HepG2 (cell line): ENCODE results near the gene PGGT1B. TPM values are rescaled to one million over a fixed set of nuclear protein-coding genes. Genes with fewer than 3 reads are reported as not detected.
A peak's percentile ranks its signal among the peaks of the same experiment; 100 is the strongest.

ENCODE experiments used
- EZH2 ChIP-seq: conservative IDR thresholded peaks from 2 replicates; pipeline ENCODE4 v1.6.1; 2012; ENCODE audit warnings: mild to moderate bottlenecking, low read depth, low read length, moderate library complexity
- FOXA1 ChIP-seq, 2 experiments: fragments of 450-650 bp in 1 of 2; sonication (generic) in 1 of 2; formaldehyde crosslinking in 1 of 2; IDR thresholded peaks; 2 replicates each; pipeline versions ENCODE4 v1.4.0 to v1.6.1; 2016 to 2020; ENCODE audit warnings: missing genetic modification reagents in 1 of 2
- HES4 ChIP-seq: sonication (generic); formaldehyde crosslinking; IDR thresholded peaks from 2 replicates; pipeline ENCODE4 v1.9.0; 2021; ENCODE audit warnings: mild to moderate bottlenecking, missing genetic modification reagents, borderline replicate concordance
- NR1H2 ChIP-seq: sonication (generic); formaldehyde crosslinking; IDR thresholded peaks from 2 replicates; pipeline ENCODE4 v1.8.1; 2022; ENCODE audit warnings: low read depth, missing genetic modification reagents, borderline replicate concordance
- PHF5A ChIP-seq: IDR thresholded peaks from one replicate; pipeline ENCODE4 v1.6.1; 2018; ENCODE audit warnings: low read depth, missing genetic modification reagents; ENCODE audit not compliant: unreplicated experiment
- PRMT3 ChIP-seq: sonication (generic); formaldehyde crosslinking; IDR thresholded peaks from 2 replicates; pipeline ENCODE4 v1.8.1; 2022; ENCODE audit warnings: low read depth, mild to moderate bottlenecking, moderate library complexity, missing genetic modification reagents, borderline replicate concordance
- RARA ChIP-seq: IDR thresholded peaks from 2 replicates; pipeline ENCODE4 v1.6.1; 2016; ENCODE audit warnings: missing genetic modification reagents, missing compliant biosample characterization
- RXRA ChIP-seq: sonication (generic); formaldehyde crosslinking; IDR thresholded peaks from 2 replicates; pipeline ENCODE4 v1.5.1; 2020; ENCODE audit warnings: missing genetic modification reagents
- SIN3A ChIP-seq: IDR thresholded peaks from 2 replicates; pipeline ENCODE4 v1.6.1; 2011; ENCODE audit warnings: low read depth, mild to moderate bottlenecking, control low read depth, low read length, borderline replicate concordance
- SOX13 ChIP-seq, 3 experiments: fragments of 450-650 bp in 1 of 3; sonication (generic) in 1 of 3; formaldehyde crosslinking in 1 of 3; IDR thresholded peaks in 2 of 3; conservative IDR thresholded peaks in 1 of 3; 2 replicates each; pipeline versions ENCODE4 v1.5.0 to v1.6.1; 2016 to 2020; ENCODE audit warnings: antibody characterized with exemption in 1 of 3, mild to moderate bottlenecking in 1 of 3, missing compliant biosample characterization in 1 of 3, missing genetic modification reagents in 1 of 3, moderate library complexity in 1 of 3
- TBX3 ChIP-seq: fragments of 450-650 bp; IDR thresholded peaks from 2 replicates; pipeline ENCODE4 v1.6.1; 2017; ENCODE audit warnings: antibody characterized with exemption, mild to moderate bottlenecking, inconsistent platforms, borderline replicate concordance
- TCF12 ChIP-seq, 2 experiments: fragments of 450-650 bp in 1 of 2; sonication (generic) in 1 of 2; formaldehyde crosslinking in 1 of 2; IDR thresholded peaks; 2 replicates each; pipeline versions ENCODE4 v1.6.1 to v1.8.0; 2017 to 2022; ENCODE audit warnings: antibody characterized with exemption in 1 of 2, mild to moderate bottlenecking in 1 of 2, missing genetic modification reagents in 1 of 2, moderate library complexity in 1 of 2
- TRAFD1 ChIP-seq: sonication (generic); formaldehyde crosslinking; IDR thresholded peaks from 2 replicates; pipeline ENCODE4 v1.5.1; 2020; ENCODE audit warnings: missing genetic modification reagents, mild to moderate bottlenecking, borderline replicate concordance
- ZBED4 ChIP-seq: sonication (generic); formaldehyde crosslinking; IDR thresholded peaks from 2 replicates; pipeline ENCODE4 v1.4.0; 2020; ENCODE audit warnings: missing genetic modification reagents, borderline replicate concordance
- ZFX ChIP-seq: sonication (generic); formaldehyde crosslinking; IDR thresholded peaks from 2 replicates; pipeline ENCODE4 v1.4.0; 2020; ENCODE audit warnings: mild to moderate bottlenecking, low read depth, missing genetic modification reagents, moderate library complexity
- ZIK1 ChIP-seq: sonication (generic); formaldehyde crosslinking; IDR thresholded peaks from 2 replicates; pipeline ENCODE4 v1.5.0; 2020; ENCODE audit warnings: mild to moderate bottlenecking, low read depth, missing genetic modification reagents, borderline replicate concordance
- ZNF652 ChIP-seq: IDR thresholded peaks from 2 replicates; pipeline ENCODE4 v1.6.1; 2016; ENCODE audit warnings: low read depth, borderline replicate concordance
- ZNF749 ChIP-seq: sonication (generic); formaldehyde crosslinking; IDR thresholded peaks from 2 replicates; pipeline ENCODE4 v1.8.0; 2022; ENCODE audit warnings: mild to moderate bottlenecking, missing genetic modification reagents, moderate library complexity, borderline replicate concordance
- ZNF75D ChIP-seq: sonication (generic); formaldehyde crosslinking; IDR thresholded peaks from 2 replicates; pipeline ENCODE4 v1.8.1; 2023; ENCODE audit warnings: missing genetic modification reagents, mild to moderate bottlenecking, borderline replicate concordance
- polyA plus RNA-seq, 8 experiments: library from polyadenylated mRNA; depleted of rRNA in 3 of 8; stranded (reverse) in 7 of 8; unstranded in 1 of 8; fragments of >200 nt; fragmentation: Illumina TruSeq in 4 of 8; extraction: Trizol in 4 of 8; gene quantifications; 2 replicates each; pipeline versions ENCODE4 v1.2.1 to v1.2.3, GENCODE V29; 2011 to 2016; ENCODE audit warnings: low read depth in 4 of 8, missing spikeins in 1 of 8, mixed read lengths in 1 of 8; ENCODE audit not compliant: insufficient read depth in 1 of 8
- total RNA-seq, 5 experiments: library from RNA; depleted of rRNA; stranded (reverse); fragments of >200 nt; fragmentation: Illumina TruSeq; extraction: Trizol; gene quantifications; 2 replicates each; pipeline ENCODE4 v1.2.3, GENCODE V29; 2016; ENCODE audit warnings: low read depth in 1 of 5
- TF ChIP-seq, protein P1 (sequence below): fragments of 450-650 bp; IDR thresholded peaks from 2 replicates; pipeline ENCODE4 v1.6.1; 2017

The PGGT1B gene
- total and polyA plus RNA-seq, 2 of the 13 experiments (the other 11 are each of a cell fraction or from before 2014, with no cell fraction given): 2.4 to 42.7 TPM

DNA sequence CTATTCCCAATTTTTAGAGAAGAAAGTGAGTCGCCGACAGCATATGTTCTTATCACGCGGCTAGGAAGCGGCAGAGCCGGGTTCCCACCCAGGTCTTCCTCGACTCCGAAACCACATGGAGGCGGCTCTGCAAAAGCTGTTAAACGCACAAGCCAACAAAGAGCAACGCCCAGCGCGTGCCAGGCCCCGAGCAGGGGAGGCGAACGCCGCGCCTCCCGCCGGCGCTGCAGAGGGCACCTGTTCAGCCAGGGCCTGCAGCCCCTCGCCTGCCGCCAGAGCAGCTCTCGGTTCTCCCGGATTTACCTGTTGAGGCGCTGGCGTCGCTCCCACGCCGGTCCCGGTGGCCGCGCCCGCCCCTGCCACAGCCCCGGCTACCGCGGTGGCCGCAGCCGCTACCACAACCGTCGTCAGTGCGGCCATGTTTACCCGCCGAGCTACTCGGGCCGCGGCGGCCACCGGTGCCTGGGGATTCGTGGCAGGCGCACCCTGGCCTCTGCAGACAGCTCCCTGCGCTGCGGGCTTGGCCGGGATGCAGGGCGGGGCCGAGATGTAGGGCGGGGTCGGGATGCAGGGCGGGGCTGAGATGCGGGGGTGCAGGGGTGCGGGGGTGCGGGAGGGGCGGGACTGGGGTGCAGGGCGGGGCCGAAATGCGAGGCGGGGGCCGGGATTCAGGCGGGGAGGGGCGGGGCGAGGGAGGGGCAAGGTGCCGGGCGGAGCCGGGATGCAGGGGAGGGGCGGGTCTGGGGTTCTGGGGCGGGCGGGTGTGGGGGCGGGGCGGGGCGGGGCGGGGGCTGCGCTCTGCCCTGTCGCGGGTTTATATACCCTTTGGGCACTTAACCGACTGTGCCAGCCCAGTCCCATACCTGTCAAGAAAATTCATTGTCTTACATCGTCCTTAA, 33.7 kb upstream of the PGGT1B start, which contains the start of gene CCDC112 (continued):
- TF ChIP-seq ZBED4 (CRISPR knock-in tag) (no peak), SIN3A (no peak), PRMT3 (CRISPR knock-in tag) (0 out of 2 replicates have a peak, but pooled peaks have one; percentile 38), HES4 (CRISPR knock-in tag) (no peak), ZNF749 (no peak; the same call in 1 of the 2 replicates), EZH2 (no peak), RXRA (peak; percentile 16; the same call in 1 of the 2 replicates), PHF5A (no peak), SOX13 (IDR thresholded peaks at IDR 0.05) (no peak), SOX13 (CRISPR knock-in tag; conservative IDR thresholded peaks at IDR 0.05 in 1 of 2, IDR thresholded peaks at IDR 0.05 in 1 of 2) (0 out of 4 replicates have a peak, but pooled peaks of 1 of the 2 experiments have one; percentile 3), NR1H2 (CRISPR knock-in tag) (no peak), ZIK1 (CRISPR knock-in tag) (0 out of 2 replicates have a peak, but pooled peaks have one; percentile 53), TRAFD1 (no peak), ZFX (CRISPR knock-in tag) (peak; percentile 83), ZNF75D (CRISPR knock-in tag) (no peak), TBX3 (no peak), FOXA1 (IDR thresholded peaks at IDR 0.05) (no peak), FOXA1 (CRISPR knock-in tag; IDR thresholded peaks at IDR 0.05) (peak; percentile 73), TCF12 (IDR thresholded peaks at IDR 0.05) (no peak), TCF12 (CRISPR knock-in tag; IDR thresholded peaks at IDR 0.05) (no peak), RARA (CRISPR knock-in tag) (no peak), ZNF652 (CRISPR knock-in tag) (no peak)
- TF ChIP-seq, protein P1, sequence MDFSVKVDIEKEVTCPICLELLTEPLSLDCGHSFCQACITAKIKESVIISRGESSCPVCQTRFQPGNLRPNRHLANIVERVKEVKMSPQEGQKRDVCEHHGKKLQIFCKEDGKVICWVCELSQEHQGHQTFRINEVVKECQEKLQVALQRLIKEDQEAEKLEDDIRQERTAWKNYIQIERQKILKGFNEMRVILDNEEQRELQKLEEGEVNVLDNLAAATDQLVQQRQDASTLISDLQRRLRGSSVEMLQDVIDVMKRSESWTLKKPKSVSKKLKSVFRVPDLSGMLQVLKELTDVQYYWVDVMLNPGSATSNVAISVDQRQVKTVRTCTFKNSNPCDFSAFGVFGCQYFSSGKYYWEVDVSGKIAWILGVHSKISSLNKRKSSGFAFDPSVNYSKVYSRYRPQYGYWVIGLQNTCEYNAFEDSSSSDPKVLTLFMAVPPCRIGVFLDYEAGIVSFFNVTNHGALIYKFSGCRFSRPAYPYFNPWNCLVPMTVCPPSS: no peak
